Skeletal muscle cell (primary cell): ENCODE measurements around the gene ZNF329.

Source experiments
- DNase-seq: peaks from one replicate; pipeline ENCODE4 v3.0.0-alpha.2; 2010; ENCODE audit warnings: low read depth
- H3K4me3 ChIP-seq: 2 replicates; pipeline ENCODE4 v1.5.1; 2011; ENCODE audit warnings: low read depth, mild to moderate bottlenecking, control low read depth, low read length, moderate library complexity

The ZNF329 gene

GRCh38 chr19:58084596-58085347 is 65.8 kb downstream of the ZNF329 start:
- no peak overlapping the region for H3K4me3 ChIP-seq
- no peak for DNase-seq

DNA sequence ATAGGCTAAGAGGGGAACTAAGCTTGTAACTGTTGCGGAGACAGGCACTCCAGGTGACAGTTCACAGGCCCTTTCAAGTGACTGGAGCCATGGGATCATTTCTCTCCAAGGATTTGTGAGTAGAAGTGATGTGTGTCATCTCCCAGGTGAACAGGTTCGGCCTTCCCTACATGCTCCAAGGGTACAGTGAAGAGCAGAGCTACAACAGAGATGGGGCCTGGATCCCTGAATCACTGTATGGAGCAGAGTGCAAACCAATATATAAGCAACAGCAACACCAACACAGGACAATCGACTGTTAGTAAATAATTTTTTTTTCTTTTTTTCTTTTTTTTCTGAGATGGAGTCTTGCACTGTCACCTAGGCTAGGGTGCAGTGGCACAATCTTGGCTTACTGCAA is 67.6 kb downstream of the ZNF329 start:
- no peak overlapping the region for H3K4me3 ChIP-seq
- no peak for DNase-seq

GRCh38 chr19:58079792-58080191 is 70.8 kb downstream of the ZNF329 start:
- no peak for DNase-seq
- no peak overlapping the region for H3K4me3 ChIP-seq
